ENCODE data around the gene KIAA0586. TPM values are rescaled to one million over a fixed set of nuclear protein-coding genes. Genes with fewer than 3 reads are reported as not detected.
"Not testable (repeated sequence)": the region's sequence is repeated elsewhere in the genome, so short reads cannot be mapped to it uniquely, and the experiment has no call there.

The KIAA0586 gene
- total and polyA plus RNA-seq, 8 donors: 1.7 to 39.1 (median 13.9) TPM

- no peaks in the 10 kb centered on the region for H3K36me3 ChIP-seq
- WGBS, 5 donors: 87 to 98% (median 89%) methylated on average over 2 of the region's 2 CpGs
- no peak overlapping the region for H3K27ac ChIP-seq
- DNase-seq: no peak
- peaks cover 0 to 12% (median 5%) of the 10 kb centered on the region in 4 donors for H3K4me1 ChIP-seq
- intact Hi-C loops (cut with DNase I; ENCODE audit: low total_unique reads): no loop called here
- H3K9me3 ChIP-seq: no peaks in the 10 kb centered on the region
- H3K4me3 ChIP-seq: no peak overlapping the region
- H3K27me3 ChIP-seq: no peaks in the 10 kb centered on the region
- no peak for TF ChIP-seq EP300 (IDR thresholded peaks at IDR 0.05)
- TF ChIP-seq POLR2A (IDR thresholded peaks at IDR 0.05): no peak
- TF ChIP-seq POLR2AphosphoS5 (IDR thresholded peaks at IDR 0.05): no peak
- no peak for TF ChIP-seq CTCF (IDR thresholded peaks at IDR 0.05)
Measured at GRCh38 chr14:58574623-58575022, 147.1 kb downstream of the KIAA0586 start.

- peaks cover 0 to 12% (median 5%) of the 10 kb centered on the region in 4 donors for H3K4me1 ChIP-seq
- no peak overlapping the region for H3K27ac ChIP-seq
- 36 to 64% (median 54%) methylated on average over 1 of the region's 1 CpG for whole genome bisulfite sequencing, 5 donors
- DNase-seq: no peak
- H3K36me3 ChIP-seq: no peaks in the 10 kb centered on the region
- no peaks in the 10 kb centered on the region for H3K27me3 ChIP-seq
- intact Hi-C loops (cut with DNase I; ENCODE audit: low total_unique reads): no loop called here
- TF ChIP-seq CTCF (IDR thresholded peaks at IDR 0.05): no peak
- H3K4me3 ChIP-seq: no peak overlapping the region
- no peaks in the 10 kb centered on the region for H3K9me3 ChIP-seq
Measured at GRCh38 chr14:58575956-58576355, 148.4 kb downstream of the KIAA0586 start.

- H3K4me1 ChIP-seq; H3K9me3 ChIP-seq; intact Hi-C loops (cut with DNase I; ENCODE audit: low total_unique reads): not testable (repeated sequence)
Measured at GRCh38 chr14:58580035-58580434, 152.5 kb downstream of the KIAA0586 start.

GRCh38 chr14:58581389-58581788, 153.9 kb downstream of the KIAA0586 start:
- H3K4me3 ChIP-seq, H3K36me3 ChIP-seq, DNase-seq: not testable (repeated sequence)

More at GRCh38 chr14:58580035-58580434, 152.5 kb downstream of the KIAA0586 start:
- not testable (repeated sequence) for H3K27ac ChIP-seq, H3K4me3 ChIP-seq, DNase-seq, H3K36me3 ChIP-seq, H3K27me3 ChIP-seq

GRCh38 chr14:58584383-58584782, 156.9 kb downstream of the KIAA0586 start:
- Histone ChIP-seq H3K36me3 (no peaks in the 10 kb centered on the region), H3K27me3 (no peaks in the 10 kb centered on the region), H3K4me1 (no peaks in the 10 kb centered on the region), H3K27ac (no peak overlapping the region), H3K9me3 (peaks cover 0 to 5% (median 0%) of the 10 kb centered on the region in 4 donors), H3K4me3 (no peak overlapping the region)
- TF ChIP-seq POLR2A (IDR thresholded peaks at IDR 0.05) (no peak), POLR2AphosphoS5 (IDR thresholded peaks at IDR 0.05) (no peak), EP300 (IDR thresholded peaks at IDR 0.05) (no peak), CTCF (IDR thresholded peaks at IDR 0.05) (no peak)
- intact Hi-C loops (cut with DNase I; ENCODE audit: low total_unique reads): no loop called here
- DNase-seq: no peak
- WGBS, 5 donors: 50 to 79% (median 70%) methylated on average over 1 of the region's 1 CpG

More at GRCh38 chr14:58581389-58581788, 153.9 kb downstream of the KIAA0586 start:
- H3K27ac ChIP-seq; H3K27me3 ChIP-seq; H3K9me3 ChIP-seq; H3K4me1 ChIP-seq; intact Hi-C loops (cut with DNase I; ENCODE audit: low total_unique reads): not testable (repeated sequence)
- 87 to 97% (median 92%) methylated on average over 1 of the region's 1 CpG for whole genome bisulfite sequencing, 5 donors

- H3K27me3 ChIP-seq: no peaks in the 10 kb centered on the region
- TF ChIP-seq CTCF (IDR thresholded peaks at IDR 0.05) (no peak), POLR2A (IDR thresholded peaks at IDR 0.05) (no peak), POLR2AphosphoS5 (IDR thresholded peaks at IDR 0.05) (no peak), EP300 (IDR thresholded peaks at IDR 0.05) (no peak)
- no peaks in the 10 kb centered on the region for H3K36me3 ChIP-seq
- intact Hi-C loops (cut with DNase I; ENCODE audit: low total_unique reads): no loop called here
- H3K4me3 ChIP-seq: no peak overlapping the region
- DNase-seq: no peak
- no peak overlapping the region for H3K27ac ChIP-seq
- H3K9me3 ChIP-seq: peaks cover 0 to 2% (median 0%) of the 10 kb centered on the region in 4 donors
- 58 to 71% (median 68%) methylated on average over 1 of the region's 1 CpG for whole genome bisulfite sequencing, 5 donors
- H3K4me1 ChIP-seq: no peaks in the 10 kb centered on the region
Measured at GRCh38 chr14:58587271-58587670, 159.8 kb downstream of the KIAA0586 start.

- 87 to 95% (median 91%) methylated on average over 12 to 18 of the region's 18 CpGs for whole genome bisulfite sequencing, 5 donors
- H3K36me3 ChIP-seq; DNase-seq; H3K9me3 ChIP-seq; H3K27me3 ChIP-seq; H3K4me3 ChIP-seq; H3K27ac ChIP-seq; intact Hi-C loops (cut with DNase I; ENCODE audit: low total_unique reads); H3K4me1 ChIP-seq: not testable (repeated sequence)
Measured at GRCh38 chr14:58588321-58588720, 160.8 kb downstream of the KIAA0586 start.
